ENCODE data around the gene SMTNL2.
"Not testable (repeated sequence)": the region's sequence is repeated elsewhere in the genome, so short reads cannot be mapped to it uniquely, and the experiment has no call there.

The SMTNL2 gene

DNA sequence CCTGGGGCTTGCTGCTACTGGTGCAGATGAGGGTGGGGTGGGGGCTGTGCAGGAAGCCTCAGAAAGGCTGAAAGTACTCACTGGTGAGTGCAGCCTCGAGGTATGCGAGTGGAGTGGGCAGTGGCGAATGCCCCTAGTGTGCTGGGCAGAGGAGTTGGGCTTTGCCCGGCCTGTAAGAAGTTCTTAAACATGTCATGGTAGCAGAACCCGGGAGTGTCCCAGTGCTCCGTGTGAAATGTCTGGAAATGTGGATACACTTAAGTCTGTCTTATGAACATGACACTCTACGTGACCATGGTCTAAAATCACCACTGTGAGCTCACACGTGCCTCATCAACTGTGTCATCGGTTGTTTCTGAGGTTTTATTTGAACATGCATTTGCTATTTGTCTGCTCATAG, 1.7 kb downstream of the SMTNL2 start:
- no peak for TF ChIP-seq CTCF (IDR thresholded peaks at IDR 0.05; ENCODE audit: low read depth, low read length, missing control alignments)
- H3K4me3 ChIP-seq (replicated peaks; ENCODE audit: low read depth, low read length), result no peak overlapping the region
- no peak for DNase-seq (ENCODE audit: extremely low read depth, low read depth)

- no peak for TF ChIP-seq CTCF (IDR thresholded peaks at IDR 0.05; ENCODE audit: low read depth, low read length, missing control alignments)
- H3K4me3 ChIP-seq (replicated peaks; ENCODE audit: low read depth, low read length), result no peak overlapping the region
- DNase-seq (ENCODE audit: extremely low read depth, low read depth), result no peak
Measured at GRCh38 chr17:4587195-4587594, 2.9 kb downstream of the SMTNL2 start.

GRCh38 chr17:4587803-4588202, 3.5 kb downstream of the SMTNL2 start:
- no peak overlapping the region for H3K4me3 ChIP-seq (replicated peaks; ENCODE audit: low read depth, low read length)
- DNase-seq (ENCODE audit: extremely low read depth, low read depth), result no peak
- TF ChIP-seq CTCF (IDR thresholded peaks at IDR 0.05; ENCODE audit: low read depth, low read length, missing control alignments), result no peak

DNA sequence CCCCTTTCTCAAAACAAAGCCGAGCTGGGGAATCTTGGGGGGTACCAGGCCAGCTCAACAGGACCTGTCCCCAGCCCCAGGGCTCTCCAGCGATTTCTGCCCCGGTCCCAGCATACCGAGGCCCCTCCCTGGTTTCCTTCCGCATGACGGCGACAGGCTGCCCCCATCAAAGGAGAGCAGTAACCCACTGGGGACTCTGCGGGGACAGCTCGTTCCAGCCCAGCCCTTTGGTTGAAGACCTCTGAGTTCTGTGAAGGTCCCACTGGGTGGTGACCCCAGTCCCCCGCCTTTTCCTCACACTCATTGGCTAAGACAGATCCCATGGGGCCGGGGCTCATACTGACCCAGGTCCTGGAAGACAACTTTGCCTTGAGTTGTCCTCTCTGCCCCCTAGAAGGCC, 4.1 kb downstream of the SMTNL2 start:
- H3K4me3 ChIP-seq (replicated peaks; ENCODE audit: low read depth, low read length), result no peak overlapping the region
- DNase-seq (ENCODE audit: extremely low read depth, low read depth), result no peak
- no peak for TF ChIP-seq CTCF (IDR thresholded peaks at IDR 0.05; ENCODE audit: low read depth, low read length, missing control alignments)

DNA sequence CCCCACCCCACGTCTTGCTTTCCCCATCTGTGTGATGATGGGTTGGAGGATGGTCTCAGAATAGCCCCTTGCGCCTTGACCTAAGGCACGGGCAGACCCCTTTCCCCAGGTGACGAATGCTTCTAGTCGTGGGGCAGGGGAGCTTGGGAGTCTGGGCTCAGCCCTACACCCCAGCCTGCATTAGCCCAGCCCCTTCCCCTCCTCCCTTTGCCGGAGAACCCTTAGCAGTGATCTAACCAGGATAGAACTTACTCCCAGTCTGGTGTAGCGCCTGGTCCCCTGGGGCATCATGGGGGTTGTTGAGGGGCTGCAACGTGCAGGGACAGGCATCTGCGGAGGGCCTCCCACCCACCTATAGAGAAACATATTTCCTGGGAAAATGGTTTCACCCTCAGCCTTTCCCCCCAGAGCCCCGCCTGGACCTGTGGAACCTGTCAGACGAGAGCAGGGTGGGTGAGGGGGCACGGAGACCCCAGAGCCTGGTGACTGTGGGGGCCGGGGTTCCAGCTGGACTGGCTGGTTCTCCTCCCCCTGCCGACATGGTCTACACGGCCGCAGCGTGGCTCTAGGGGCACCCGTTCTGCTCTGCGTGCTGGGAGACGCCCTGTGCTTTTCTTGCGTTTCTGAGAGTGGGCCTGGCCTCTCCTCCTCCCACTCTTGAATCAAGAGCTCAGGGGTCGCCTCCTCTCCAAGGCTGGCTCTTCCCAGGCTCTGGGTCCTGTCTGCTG, 4.7 kb downstream of the SMTNL2 start:
- no peak for DNase-seq (ENCODE audit: extremely low read depth, low read depth)
- no peak overlapping the region for H3K4me3 ChIP-seq (replicated peaks; ENCODE audit: low read depth, low read length)
- no peak for TF ChIP-seq CTCF (IDR thresholded peaks at IDR 0.05; ENCODE audit: low read depth, low read length, missing control alignments)

DNA sequence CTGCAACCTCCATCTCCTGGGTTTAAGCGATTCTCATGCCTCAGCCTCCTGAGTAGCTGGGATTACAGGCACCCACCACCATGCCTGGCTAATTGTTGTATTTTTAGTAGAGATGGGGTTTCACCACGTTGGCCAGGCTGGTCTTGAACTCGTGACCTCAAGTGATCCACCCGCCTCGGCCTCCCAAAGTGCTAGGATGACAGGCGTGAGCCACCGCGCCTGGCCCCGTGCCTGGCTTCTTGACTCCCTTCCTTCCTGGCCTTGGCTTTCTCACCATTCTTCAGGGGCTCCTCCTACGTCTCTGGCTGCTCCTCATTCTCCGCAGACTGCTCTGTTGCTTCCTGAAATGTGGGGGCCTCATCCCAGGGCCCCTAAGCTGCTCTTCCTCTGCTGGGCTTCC, 5.7 kb downstream of the SMTNL2 start:
- DNase-seq (ENCODE audit: extremely low read depth, low read depth); H3K4me3 ChIP-seq (replicated peaks; ENCODE audit: low read depth, low read length): not testable (repeated sequence)

DNA sequence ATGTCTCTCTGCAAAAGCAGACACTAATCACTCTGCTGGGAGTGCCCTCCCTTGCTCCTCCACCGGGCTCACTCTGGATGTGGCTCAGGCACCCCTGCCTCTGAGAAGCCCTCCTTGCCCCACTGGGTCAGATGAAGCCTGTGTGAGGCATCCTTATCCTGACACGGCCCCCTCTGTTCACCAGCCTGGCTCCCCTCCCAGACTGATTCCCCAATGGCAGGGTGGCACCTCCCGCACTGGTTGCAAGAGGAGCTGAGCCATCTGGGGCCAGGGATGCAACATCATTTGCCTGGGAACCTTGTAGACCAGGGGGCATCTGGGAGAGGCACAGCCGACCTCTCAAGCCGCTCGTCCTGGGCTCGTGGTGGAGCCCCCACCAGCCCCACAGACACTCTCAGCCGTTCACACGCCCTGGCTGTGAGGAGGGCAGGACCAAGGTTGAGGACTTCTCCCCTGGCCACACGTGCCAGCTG, 6.7 kb downstream of the SMTNL2 start:
- no peak for TF ChIP-seq CTCF (IDR thresholded peaks at IDR 0.05; ENCODE audit: low read depth, low read length, missing control alignments)
- DNase-seq (ENCODE audit: extremely low read depth, low read depth), result no peak
- no peak overlapping the region for H3K4me3 ChIP-seq (replicated peaks; ENCODE audit: low read depth, low read length)

Measured in HFF-Myc (cell line).